ENCODE measurements around the gene LTB4R.

LTB4R gene

GRCh38 chr14:24314377-24315193, 3.3 kb downstream of the LTB4R start:
- TF ChIP-seq, protein P1, sequence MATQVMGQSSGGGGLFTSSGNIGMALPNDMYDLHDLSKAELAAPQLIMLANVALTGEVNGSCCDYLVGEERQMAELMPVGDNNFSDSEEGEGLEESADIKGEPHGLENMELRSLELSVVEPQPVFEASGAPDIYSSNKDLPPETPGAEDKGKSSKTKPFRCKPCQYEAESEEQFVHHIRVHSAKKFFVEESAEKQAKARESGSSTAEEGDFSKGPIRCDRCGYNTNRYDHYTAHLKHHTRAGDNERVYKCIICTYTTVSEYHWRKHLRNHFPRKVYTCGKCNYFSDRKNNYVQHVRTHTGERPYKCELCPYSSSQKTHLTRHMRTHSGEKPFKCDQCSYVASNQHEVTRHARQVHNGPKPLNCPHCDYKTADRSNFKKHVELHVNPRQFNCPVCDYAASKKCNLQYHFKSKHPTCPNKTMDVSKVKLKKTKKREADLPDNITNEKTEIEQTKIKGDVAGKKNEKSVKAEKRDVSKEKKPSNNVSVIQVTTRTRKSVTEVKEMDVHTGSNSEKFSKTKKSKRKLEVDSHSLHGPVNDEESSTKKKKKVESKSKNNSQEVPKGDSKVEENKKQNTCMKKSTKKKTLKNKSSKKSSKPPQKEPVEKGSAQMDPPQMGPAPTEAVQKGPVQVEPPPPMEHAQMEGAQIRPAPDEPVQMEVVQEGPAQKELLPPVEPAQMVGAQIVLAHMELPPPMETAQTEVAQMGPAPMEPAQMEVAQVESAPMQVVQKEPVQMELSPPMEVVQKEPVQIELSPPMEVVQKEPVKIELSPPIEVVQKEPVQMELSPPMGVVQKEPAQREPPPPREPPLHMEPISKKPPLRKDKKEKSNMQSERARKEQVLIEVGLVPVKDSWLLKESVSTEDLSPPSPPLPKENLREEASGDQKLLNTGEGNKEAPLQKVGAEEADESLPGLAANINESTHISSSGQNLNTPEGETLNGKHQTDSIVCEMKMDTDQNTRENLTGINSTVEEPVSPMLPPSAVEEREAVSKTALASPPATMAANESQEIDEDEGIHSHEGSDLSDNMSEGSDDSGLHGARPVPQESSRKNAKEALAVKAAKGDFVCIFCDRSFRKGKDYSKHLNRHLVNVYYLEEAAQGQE (IDR thresholded peaks at IDR 0.05; ENCODE audit: insufficient read depth in 1 of 2, low read depth in 2 of 2, low read length in 2 of 2): no peak
- TF ChIP-seq TAF1 (IDR thresholded peaks at IDR 0.05; ENCODE audit: borderline replicate concordance, insufficient read depth, low read length) (no peak), FOXP2 (optimal IDR thresholded peaks at IDR 0.05; ENCODE audit: borderline replicate concordance, extremely low read depth, extremely low read length, insufficient read depth) (no peak), POLR2AphosphoS5 (IDR thresholded peaks at IDR 0.05; ENCODE audit: low read depth, low read length) (no peak), SIN3A (IDR thresholded peaks at IDR 0.05; ENCODE audit: borderline replicate concordance, insufficient read depth, low read length) (no peak)

- TF ChIP-seq FOXP2 (optimal IDR thresholded peaks at IDR 0.05; ENCODE audit: borderline replicate concordance, extremely low read depth, extremely low read length, insufficient read depth) (no peak), TAF1 (IDR thresholded peaks at IDR 0.05; ENCODE audit: borderline replicate concordance, insufficient read depth, low read length) (no peak), POLR2AphosphoS5 (IDR thresholded peaks at IDR 0.05; ENCODE audit: low read depth, low read length) (no peak)
- TF ChIP-seq, protein P1 (IDR thresholded peaks at IDR 0.05; ENCODE audit: insufficient read depth in 1 of 2, low read depth in 2 of 2, low read length in 2 of 2): no peak
Measured at GRCh38 chr14:24315243-24315806, 4.0 kb downstream of the LTB4R start.

- TF ChIP-seq TAF1 (IDR thresholded peaks at IDR 0.05; ENCODE audit: borderline replicate concordance, insufficient read depth, low read length): no peak
- TF ChIP-seq SIN3A (IDR thresholded peaks at IDR 0.05; ENCODE audit: borderline replicate concordance, insufficient read depth, low read length): no peak
- no peak for TF ChIP-seq FOXP2 (optimal IDR thresholded peaks at IDR 0.05; ENCODE audit: borderline replicate concordance, extremely low read depth, extremely low read length, insufficient read depth)
- TF ChIP-seq POLR2AphosphoS5 (IDR thresholded peaks at IDR 0.05; ENCODE audit: low read depth, low read length): no peak
- TF ChIP-seq, protein P1 (IDR thresholded peaks at IDR 0.05; ENCODE audit: insufficient read depth in 1 of 2, low read depth in 2 of 2, low read length in 2 of 2): no peak
Measured at GRCh38 chr14:24315807-24316596, 4.7 kb downstream of the LTB4R start.

- no peak for TF ChIP-seq POLR2AphosphoS5 (IDR thresholded peaks at IDR 0.05; ENCODE audit: low read depth, low read length)
- TF ChIP-seq SIN3A (IDR thresholded peaks at IDR 0.05; ENCODE audit: borderline replicate concordance, insufficient read depth, low read length): no peak
- TF ChIP-seq TAF1 (IDR thresholded peaks at IDR 0.05; ENCODE audit: borderline replicate concordance, insufficient read depth, low read length): no peak
- TF ChIP-seq, protein P1 (IDR thresholded peaks at IDR 0.05; ENCODE audit: insufficient read depth in 1 of 2, low read depth in 2 of 2, low read length in 2 of 2): no peak
- no peak for TF ChIP-seq FOXP2 (optimal IDR thresholded peaks at IDR 0.05; ENCODE audit: borderline replicate concordance, extremely low read depth, extremely low read length, insufficient read depth)
Measured at GRCh38 chr14:24316597-24316950, 5.3 kb downstream of the LTB4R start.

All from PFSK-1 (cell line).